Smooth muscle cell of the umbilical artery (primary cell): Measurements from ENCODE around the gene TMEM63A. TPM values are rescaled to one million over a fixed set of nuclear protein-coding genes. Genes with fewer than 3 reads are reported as not detected.

Experiments
- total RNA-seq: library from RNA; depleted of rRNA; stranded (reverse); fragments of >200 nt; gene quantifications from 2 replicates; pipeline ENCODE4 v1.2.3, GENCODE V29; 2014

Gene TMEM63A
- 19.6 and 29.4 TPM in 2 replicates for total RNA-seq

GRCh38 chr1:225881959-225882693 is at the start of gene TMEM63A:
Gene TMEM63A (minus strand): TSS chr1:225882380. CDS start chr1:225877580, 4,800 bp downstream.

GRCh38 chr1:225923692-225924555 is 41.7 kb upstream of the TMEM63A start, which contains the start of gene PYCR2:
Gene PYCR2 (minus strand): TSS chr1:225924250. CDS start chr1:225924110, 140 bp downstream.

DNA sequence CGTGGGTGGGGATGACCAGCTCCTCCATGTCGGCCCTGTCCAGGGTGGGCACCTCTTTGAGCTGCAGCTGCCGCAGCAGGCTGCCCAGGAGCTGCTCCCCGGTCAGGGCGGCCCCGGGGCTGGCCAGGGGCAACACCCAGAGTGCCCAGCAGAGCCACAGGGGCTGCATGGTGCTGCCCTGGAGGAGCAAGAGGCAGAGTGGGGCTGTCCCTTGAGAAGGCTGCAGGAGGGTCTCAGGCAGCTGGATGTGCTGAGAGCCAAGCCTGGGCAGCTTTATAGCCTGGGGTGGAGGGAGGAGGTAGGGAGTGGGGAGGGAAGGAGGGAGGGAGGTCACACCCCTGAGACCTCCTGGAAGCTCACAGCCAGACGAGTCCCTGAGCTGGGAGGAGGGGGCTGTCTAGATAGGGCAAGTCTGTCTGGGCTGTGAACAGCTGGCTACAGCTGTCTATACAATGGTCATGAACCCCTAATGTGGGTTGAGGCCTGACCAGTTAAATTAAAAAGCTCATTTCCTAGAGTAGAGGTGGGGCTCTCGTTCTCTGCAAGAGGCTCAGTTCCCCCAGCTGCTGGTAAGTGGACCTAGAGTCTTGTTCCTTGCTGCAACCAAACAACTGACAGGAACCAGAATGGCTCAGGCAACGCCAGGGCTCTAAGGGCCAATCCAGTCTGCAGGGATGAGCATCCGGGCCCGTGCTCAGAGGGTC is 6.9 kb upstream of the TMEM63A start, which contains the start of gene LEFTY1:
TSS of gene LEFTY1 (minus strand) at position 249 of the 704 bp plus-strand sequence. CDS start at position 169, 80 bp downstream.

DNA sequence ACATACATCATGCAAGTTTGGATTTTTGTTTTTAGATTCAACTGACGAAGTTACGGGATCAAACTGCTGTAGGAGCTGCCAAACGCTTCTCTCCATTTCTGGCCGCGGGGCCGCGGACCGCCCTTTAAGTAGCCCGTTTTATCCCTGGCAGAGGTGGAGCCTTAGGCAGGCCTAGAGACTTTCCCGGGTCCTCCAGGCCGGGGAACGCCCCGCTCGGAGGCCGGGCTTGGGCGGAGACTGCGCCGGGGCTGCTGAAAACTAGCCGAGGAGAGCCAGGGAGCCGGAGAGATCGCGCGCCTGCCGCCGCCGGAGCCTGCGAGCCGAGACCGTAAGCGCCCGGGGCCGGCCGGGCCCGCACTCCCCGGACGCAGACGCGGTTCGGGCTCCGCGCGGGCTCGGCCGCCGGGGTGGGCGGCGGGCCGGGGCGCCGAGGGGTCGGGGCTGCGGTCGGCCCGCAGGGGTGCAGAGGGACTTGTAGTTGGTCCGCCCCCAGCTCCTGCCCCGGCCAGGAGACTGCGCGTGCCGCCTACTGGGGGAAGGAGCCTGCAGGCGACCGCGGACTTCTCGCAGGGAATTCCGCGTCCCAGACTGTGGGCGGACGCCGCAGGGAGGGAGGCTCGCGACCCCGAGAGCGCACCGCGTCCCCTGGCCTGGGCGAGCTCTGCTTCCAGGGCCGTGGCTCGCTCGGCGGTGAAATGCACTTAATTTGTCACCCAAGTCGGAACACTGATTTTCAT is 72.2 kb downstream of the TMEM63A start, which contains the start of gene EPHX1:
TSS of gene EPHX1 (plus strand) at position 283 of the 737 bp plus-strand sequence. CDS start 18,606 bp downstream, outside the sequence.

Other genes with a start within 250 kb of the TMEM63A start
- gene ENAH, start 229.3 kb downstream of the TMEM63A start, total RNA-seq = 132 and 134 TPM in 2 replicates
- 262 and 343 TPM in 2 replicates for gene SRP9, start 104.6 kb downstream of the TMEM63A start, total RNA-seq
- gene EPHX1, start 72.3 kb downstream of the TMEM63A start, total RNA-seq = 16.6 and 20.5 TPM in 2 replicates
- not detected in 2 replicates for gene LEFTY1, start 6.8 kb upstream of the TMEM63A start, total RNA-seq
- 40.1 and 44.2 TPM in 2 replicates for gene PYCR2, start 41.9 kb upstream of the TMEM63A start, total RNA-seq
- gene LEFTY2, start 58.8 kb upstream of the TMEM63A start, total RNA-seq = not detected in 2 replicates
- gene SDE2, start 117.0 kb upstream of the TMEM63A start, total RNA-seq = 26.7 TPM in 2 replicates
- gene H3-3A, start 180.3 kb upstream of the TMEM63A start, total RNA-seq = 112 and 136 TPM in 2 replicates